HG02588 (cell line): Measurements from ENCODE around the gene ELK3.

Source experiments
- ATAC-seq: cut with Tn5 transposase; IDR thresholded peaks from one replicate; pipeline ENCODE4 v1.9.1; 2021; ENCODE audit warnings: mild to moderate bottlenecking, moderate library complexity; ENCODE audit not compliant: unreplicated experiment

Gene ELK3

GRCh38 chr12:96193725-96194575 is at the start of gene ELK3:
Gene ELK3 (plus strand): TSS chr12:96194375.
- ATAC-seq = peak; percentile 43

GRCh38 chr12:96146747-96147146 is 47.4 kb upstream of the ELK3 start:
- no peak for ATAC-seq

- ATAC-seq = no peak
These were observed 43.7 kb upstream of the ELK3 start for GRCh38 chr12:96150442-96150841.

GRCh38 chr12:96152164-96152563 is 42.0 kb upstream of the ELK3 start:
- ATAC-seq = no peak

- ATAC-seq = no peak
These were observed 40.9 kb upstream of the ELK3 start for GRCh38 chr12:96153131-96153725.

GRCh38 chr12:96155181-96155580 is 39.0 kb upstream of the ELK3 start:
- ATAC-seq = no peak

GRCh38 chr12:96155781-96156180 is 38.4 kb upstream of the ELK3 start:
- ATAC-seq = no peak

- no peak for ATAC-seq
These were observed 38.0 kb upstream of the ELK3 start for GRCh38 chr12:96156211-96156610.

GRCh38 chr12:96157427-96157826 is 36.7 kb upstream of the ELK3 start:
- ATAC-seq = no peak

- ATAC-seq = no peak
These were observed 29.0 kb upstream of the ELK3 start for GRCh38 chr12:96164951-96165811.

GRCh38 chr12:96166765-96167164 is 27.4 kb upstream of the ELK3 start:
- no peak for ATAC-seq

GRCh38 chr12:96167492-96167891 is 26.7 kb upstream of the ELK3 start:
- no peak for ATAC-seq

GRCh38 chr12:96170328-96170727 is 23.8 kb upstream of the ELK3 start:
- ATAC-seq = no peak

GRCh38 chr12:96170762-96171161 is 23.4 kb upstream of the ELK3 start:
- no peak for ATAC-seq

- ATAC-seq = no peak
These were observed 22.3 kb upstream of the ELK3 start for GRCh38 chr12:96171905-96172304.

GRCh38 chr12:96172981-96173380 is 21.2 kb upstream of the ELK3 start:
- ATAC-seq = no peak

- ATAC-seq = no peak
These were observed 17.6 kb upstream of the ELK3 start for GRCh38 chr12:96176575-96176974.

GRCh38 chr12:96177013-96177412 is 17.2 kb upstream of the ELK3 start:
- peak; percentile 55 for ATAC-seq

- no peak for ATAC-seq
These were observed 10.3 kb upstream of the ELK3 start for GRCh38 chr12:96183734-96184370.

- ATAC-seq = no peak
These were observed 8.3 kb upstream of the ELK3 start for GRCh38 chr12:96185914-96186313.
